ENCODE data around the gene ARHGEF19. TPM values are rescaled to one million over a fixed set of nuclear protein-coding genes. Genes with fewer than 3 reads are reported as not detected.

Gene ARHGEF19
- total and polyA plus RNA-seq, 2 of the 13 experiments (the other 11 are each of a cell fraction or from before 2014, with no cell fraction given), result 1.7 to 1.8 TPM

- TF ChIP-seq ARID3A (IDR thresholded peaks at IDR 0.05; ENCODE audit: low read depth, low read length), result no peak
- no peak for TF ChIP-seq GPBP1L1 (CRISPR knock-in tag; IDR thresholded peaks at IDR 0.05)
- TF ChIP-seq, protein P1, sequence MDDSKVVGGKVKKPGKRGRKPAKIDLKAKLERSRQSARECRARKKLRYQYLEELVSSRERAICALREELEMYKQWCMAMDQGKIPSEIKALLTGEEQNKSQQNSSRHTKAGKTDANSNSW (CRISPR knock-in tag; IDR thresholded peaks at IDR 0.05; ENCODE audit: borderline replicate concordance), result no peak
- TF ChIP-seq NFE2 (CRISPR knock-in tag; IDR thresholded peaks at IDR 0.05), result no peak
- 0 out of 2 replicates have a peak, but pooled peaks have one; percentile 15 for TF ChIP-seq SSRP1 (CRISPR knock-in tag; IDR thresholded peaks at IDR 0.05)
- TF ChIP-seq, protein P2, sequence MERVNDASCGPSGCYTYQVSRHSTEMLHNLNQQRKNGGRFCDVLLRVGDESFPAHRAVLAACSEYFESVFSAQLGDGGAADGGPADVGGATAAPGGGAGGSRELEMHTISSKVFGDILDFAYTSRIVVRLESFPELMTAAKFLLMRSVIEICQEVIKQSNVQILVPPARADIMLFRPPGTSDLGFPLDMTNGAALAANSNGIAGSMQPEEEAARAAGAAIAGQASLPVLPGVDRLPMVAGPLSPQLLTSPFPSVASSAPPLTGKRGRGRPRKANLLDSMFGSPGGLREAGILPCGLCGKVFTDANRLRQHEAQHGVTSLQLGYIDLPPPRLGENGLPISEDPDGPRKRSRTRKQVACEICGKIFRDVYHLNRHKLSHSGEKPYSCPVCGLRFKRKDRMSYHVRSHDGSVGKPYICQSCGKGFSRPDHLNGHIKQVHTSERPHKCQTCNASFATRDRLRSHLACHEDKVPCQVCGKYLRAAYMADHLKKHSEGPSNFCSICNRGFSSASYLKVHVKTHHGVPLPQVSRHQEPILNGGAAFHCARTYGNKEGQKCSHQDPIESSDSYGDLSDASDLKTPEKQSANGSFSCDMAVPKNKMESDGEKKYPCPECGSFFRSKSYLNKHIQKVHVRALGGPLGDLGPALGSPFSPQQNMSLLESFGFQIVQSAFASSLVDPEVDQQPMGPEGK (CRISPR knock-in tag; IDR thresholded peaks at IDR 0.05), result 0 out of 2 replicates have a peak, but pooled peaks have one; percentile 37
- no peak for TF ChIP-seq HINFP (CRISPR knock-in tag; IDR thresholded peaks at IDR 0.05; ENCODE audit: low read depth)
- 0 out of 2 replicates have a peak, but pooled peaks have one; percentile 16 for TF ChIP-seq AKAP8 (CRISPR knock-in tag; IDR thresholded peaks at IDR 0.05)
- 0 out of 2 replicates have a peak, but pooled peaks have one; percentile 26 for TF ChIP-seq HNRNPL (IDR thresholded peaks at IDR 0.05; ENCODE audit: low read depth, low read length)
- TF ChIP-seq ZNF598 (CRISPR knock-in tag; IDR thresholded peaks at IDR 0.05; ENCODE audit: borderline replicate concordance), result no peak
- TF ChIP-seq ZNF83 (CRISPR knock-in tag; IDR thresholded peaks at IDR 0.05; ENCODE audit: borderline replicate concordance), result no peak
- TF ChIP-seq ERF (CRISPR knock-in tag; IDR thresholded peaks at IDR 0.05), result no peak
- TF ChIP-seq ZNF558 (CRISPR knock-in tag; IDR thresholded peaks at IDR 0.05; ENCODE audit: borderline replicate concordance), result no peak
- no peak for TF ChIP-seq SPEN (CRISPR knock-in tag; IDR thresholded peaks at IDR 0.05; ENCODE audit: low read depth)
- TF ChIP-seq, protein P3, sequence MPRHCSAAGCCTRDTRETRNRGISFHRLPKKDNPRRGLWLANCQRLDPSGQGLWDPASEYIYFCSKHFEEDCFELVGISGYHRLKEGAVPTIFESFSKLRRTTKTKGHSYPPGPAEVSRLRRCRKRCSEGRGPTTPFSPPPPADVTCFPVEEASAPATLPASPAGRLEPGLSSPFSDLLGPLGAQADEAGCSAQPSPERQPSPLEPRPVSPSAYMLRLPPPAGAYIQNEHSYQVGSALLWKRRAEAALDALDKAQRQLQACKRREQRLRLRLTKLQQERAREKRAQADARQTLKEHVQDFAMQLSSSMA (CRISPR knock-in tag; IDR thresholded peaks at IDR 0.05), result no peak
- TF ChIP-seq NONO (IDR thresholded peaks at IDR 0.05), result no peak
- TF ChIP-seq NONO (CRISPR knock-in tag; conservative IDR thresholded peaks at IDR 0.05), result 0 out of 2 replicates have a peak, but pooled peaks have one; percentile 18
- TF ChIP-seq SP1 (IDR thresholded peaks at IDR 0.05), result no peak
- TF ChIP-seq SP1 (CRISPR knock-in tag; IDR thresholded peaks at IDR 0.05), result no peak
- TF ChIP-seq AGO2 (optimal IDR thresholded peaks at IDR 0.05; ENCODE audit: low read depth, low read length), result peak; percentile 60
- peak; percentile 57; the same call in 1 of the 2 replicates for TF ChIP-seq POLR2AphosphoS2 (IDR thresholded peaks at IDR 0.05; ENCODE audit: low read depth, low read length)
Observed at GRCh38 chr1:16151196-16151994, 61.1 kb downstream of the ARHGEF19 start (continued).

Data from HepG2 (cell line).